Activated CD4-positive, alpha-beta memory T cell treated with anti-CD3 and anti-CD28 coated beads, Interleukin-2, amount 10 ng/mL, durations not matched to agents 7 days and 5 days (primary cell): ENCODE measurements around the gene MTMR8. TPM values are rescaled to one million over a fixed set of nuclear protein-coding genes. Genes with fewer than 3 reads are reported as not detected.

Experiments
- CTCF ChIA-PET: fragments of 350-600 bp; sonication (Branson Sonifier 250); formaldehyde crosslinking; loops from one replicate; lab custom pipeline; 2021; ENCODE audit warnings: antibody characterized with exemption, inconsistent platforms; lab: Charles Lee
- POLR2A ChIA-PET: fragments of 350-600 bp; sonication (Branson Sonifier 250); formaldehyde crosslinking; loops from one replicate; lab custom pipeline; 2021; ENCODE audit warnings: antibody characterized with exemption; lab: Charles Lee
- DNase-seq: peaks from one replicate; pipeline ENCODE4 v3.0.0-alpha.2; 2020
- H3K27ac Mint-ChIP-seq: one replicate; pipeline ENCODE4 v1.8.0; 2021; ENCODE audit warnings: mild to moderate bottlenecking, mixed read lengths
- H3K27me3 Mint-ChIP-seq: one replicate; pipeline ENCODE4 v1.8.0; 2021; ENCODE audit warnings: mixed read lengths
- H3K36me3 Mint-ChIP-seq: one replicate; pipeline ENCODE4 v1.8.0; 2021; ENCODE audit warnings: low read depth, mixed read lengths
- H3K4me1 Mint-ChIP-seq: one replicate; pipeline ENCODE4 v1.8.0; 2021; ENCODE audit warnings: mixed read lengths
- H3K4me3 Mint-ChIP-seq: one replicate; pipeline ENCODE4 v1.8.0; 2021; ENCODE audit warnings: mild to moderate bottlenecking, mixed read lengths
- H3K9me3 Mint-ChIP-seq: one replicate; pipeline ENCODE4 v1.8.0; 2021; ENCODE audit warnings: mixed read lengths
- total RNA-seq, 2 experiments: library from RNA; stranded (reverse); gene quantifications; one replicate each; pipeline ENCODE4 v1.2.3, GENCODE V29; 2021

The MTMR8 gene
- total RNA-seq, 2 experiments from 2014 or later = 5.5 to 5.7 TPM

GRCh38 chrX:64230123-64230970 is 164.9 kb downstream of the MTMR8 start, which contains the start of gene ASB12:
ASB12 (minus strand) TSS chrX:64230607; CDS start chrX:64225650, 4,957 bp downstream.
- peaks cover 1% of the 10 kb centered on the region for H3K9me3 Mint-ChIP-seq
- no peak for DNase-seq
- H3K27me3 Mint-ChIP-seq = no peaks in the 10 kb centered on the region
- no peaks in the 10 kb centered on the region for H3K4me1 Mint-ChIP-seq
- no peak within 1 kb of the TSS for H3K4me3 Mint-ChIP-seq
- no peak within 1 kb of the TSS for H3K27ac Mint-ChIP-seq
- ChIA-PET POLR2A (no interaction called here), CTCF (no interaction called here)
- H3K36me3 Mint-ChIP-seq = no peaks in the 10 kb centered on the region

GRCh38 chrX:64229154-64229553 is 166.1 kb downstream of the MTMR8 start:
- no peaks in the 10 kb centered on the region for H3K36me3 Mint-ChIP-seq
- no peaks in the 10 kb centered on the region for H3K27me3 Mint-ChIP-seq
- POLR2A ChIA-PET = no interaction called here
- no peak overlapping the region for H3K27ac Mint-ChIP-seq
- peaks cover 1% of the 10 kb centered on the region for H3K9me3 Mint-ChIP-seq
- no peak for DNase-seq
- CTCF ChIA-PET = no interaction called here
- H3K4me1 Mint-ChIP-seq = no peaks in the 10 kb centered on the region
- no peak overlapping the region for H3K4me3 Mint-ChIP-seq

Other genes starting within 250 kb of the MTMR8 start
- 1 to 10 TPM; 2.9 to 3.0 TPM for gene AMER1, start 189.7 kb downstream of the MTMR8 start, total RNA-seq
- gene ASB12, start 164.8 kb downstream of the MTMR8 start, total RNA-seq = under 1 TPM in 1 of 2 experiments, not detected in 1; 0.38 TPM